H1 (cell line): Measurements from ENCODE around the gene ST3GAL3. TPM values are rescaled to one million over a fixed set of nuclear protein-coding genes. Genes with fewer than 3 reads are reported as not detected.

Experiments used
- ATF3 ChIP-seq: IDR thresholded peaks from 2 replicates; pipeline ENCODE4 v1.6.1; 2011; ENCODE audit warnings: low read depth, mild to moderate bottlenecking, low read length; ENCODE audit not compliant: insufficient read depth
- BRCA1 ChIP-seq: IDR thresholded peaks from 2 replicates; pipeline ENCODE4 v1.6.1; 2012; ENCODE audit warnings: low read depth, low read length, improper control_type of control experiment
- CTBP2 ChIP-seq: IDR thresholded peaks from 2 replicates; pipeline ENCODE4 v1.7.0; 2011; ENCODE audit warnings: borderline replicate concordance, mild to moderate bottlenecking, moderate library complexity, mixed read lengths, low read length; ENCODE audit not compliant: insufficient read depth, insufficient read length
- RAD21 ChIP-seq, 2 experiments: IDR thresholded peaks in 1 of 2; conservative IDR thresholded peaks in 1 of 2; 2 replicates each; pipeline ENCODE4 v1.6.1; 2011; ENCODE audit warnings: low read depth in 2 of 2, low read length in 2 of 2, improper control_type of control experiment in 1 of 2, inconsistent platforms in 1 of 2, mild to moderate bottlenecking in 1 of 2, moderate library complexity in 1 of 2
- RFX5 ChIP-seq: IDR thresholded peaks from 2 replicates; pipeline ENCODE4 v1.6.1; 2011; ENCODE audit warnings: low read depth, low read length, improper control_type of control experiment, borderline replicate concordance
- RNF2 ChIP-seq: fragments of 200-900, 300-1000 bp; sonication (generic); IDR thresholded peaks from 2 replicates; pipeline ENCODE4 v1.7.1; 2016; ENCODE audit warnings: borderline replicate concordance, low read depth, mild to moderate bottlenecking, antibody characterized with exemption, low read length; ENCODE audit not compliant: poor library complexity, severe bottlenecking; ENCODE audit errors: missing control alignments
- polyA plus RNA-seq, 7 experiments: library from polyadenylated mRNA; depleted of rRNA in 3 of 7; stranded (reverse) in 5 of 7; unstranded in 2 of 7; fragments of >200 nt in 5 of 7; fragments of 200-250 nt in 2 of 7; gene quantifications; 1 replicate in 5 of 7; 2 replicates in 1 of 7; 4 replicates in 1 of 7; pipeline versions ENCODE4 v1.2.1 to v1.2.3, GENCODE V29; 2011 to 2013; ENCODE audit warnings: missing spikeins in 2 of 7, mixed read lengths in 2 of 7
- total RNA-seq: library from RNA; stranded (reverse); fragmentation: NEBNext Ultra II Directional; extraction: Animal tissue kit (Norgen Biotek cat#: 25700); gene quantifications from 2 replicates; pipeline ENCODE4 v1.2.1, GENCODE V29; 2021

The ST3GAL3 gene
- total and polyA plus RNA-seq, 2 of the 8 experiments (the other 6 are each of a cell fraction or from before 2014, with no cell fraction given) = 6.8 to 7.0 TPM

GRCh38 chr1:43760745-43761317 is 53.5 kb downstream of the ST3GAL3 start (continued):
- TF ChIP-seq ATF3 (no peak), RAD21 (IDR thresholded peaks at IDR 0.05 in 1 of 2, conservative IDR thresholded peaks at IDR 0.05 in 1 of 2; ENCODE audit: low read depth in 2 of 2, low read length in 2 of 2) (no peak), CTBP2 (no peak), BRCA1 (no peak), RNF2 (no peak), RFX5 (no peak)
